Liver (tissue), 3 donors: ENCODE data around the gene SV2B.

Experiments used
- CTCF ChIP-seq: fragments of 150-350 bp; IDR thresholded peaks from 2 replicates; pipeline ENCODE4 v1.5.1; 2017; ENCODE audit warnings: improper control_type of control experiment, low read depth, low read length; ENCODE audit not compliant: missing input control
- GABPA ChIP-seq, 2 donors: IDR thresholded peaks in 1 of 2; conservative IDR thresholded peaks in 1 of 2; 2 replicates each; pipeline ENCODE4 v1.6.1; 2016; ENCODE audit warnings: antibody characterized with exemption in 2 of 2, mild to moderate bottlenecking in 1 of 2, moderate library complexity in 1 of 2
- HNF4G ChIP-seq: IDR thresholded peaks from 2 replicates; pipeline ENCODE4 v1.6.1; 2016; ENCODE audit warnings: antibody characterized with exemption
- MAX ChIP-seq: IDR thresholded peaks from 2 replicates; pipeline ENCODE4 v1.6.1; 2016; ENCODE audit warnings: antibody characterized with exemption
- RAD21 ChIP-seq, 2 donors: IDR thresholded peaks; 2 replicates each; pipeline ENCODE4 v1.6.1; 2016; ENCODE audit warnings: antibody characterized with exemption in 2 of 2, mild to moderate bottlenecking in 2 of 2
- REST ChIP-seq: IDR thresholded peaks from 2 replicates; pipeline ENCODE4 v1.6.1; 2016; ENCODE audit warnings: antibody characterized with exemption, mild to moderate bottlenecking
- SP1 ChIP-seq: IDR thresholded peaks from 2 replicates; pipeline ENCODE4 v1.6.1; 2018; ENCODE audit warnings: antibody characterized with exemption, mild to moderate bottlenecking
- TAF1 ChIP-seq: conservative IDR thresholded peaks from 2 replicates; pipeline ENCODE4 v1.6.1; 2016; ENCODE audit warnings: antibody characterized with exemption, mild to moderate bottlenecking
- YY1 ChIP-seq: IDR thresholded peaks from 2 replicates; pipeline ENCODE4 v1.6.1; 2016; ENCODE audit warnings: antibody characterized with exemption, mild to moderate bottlenecking
- ZBTB33 ChIP-seq: IDR thresholded peaks from 2 replicates; pipeline ENCODE4 v1.6.1; 2016; ENCODE audit warnings: antibody characterized with exemption
- donor health status: healthy.
- donor health status: healthy.

- TF ChIP-seq CTCF (no peak), MAX (no peak), YY1 (no peak), SP1 (no peak), REST (no peak), GABPA (IDR thresholded peaks at IDR 0.05 in 1 of 2, conservative IDR thresholded peaks at IDR 0.05 in 1 of 2) (no peak), ZBTB33 (no peak), RAD21 (IDR thresholded peaks at IDR 0.05) (no peak), HNF4G (no peak), TAF1 (no peak)
Observed at GRCh38 chr15:91148243-91148642, 48.2 kb downstream of the SV2B start.
